OCI-LY1 (cell line): ENCODE measurements around the gene CHODL.

Source experiments
- H2AFZ ChIP-seq: fragments of 200-600 bp; sonication (generic), shearing (Covaris generic); 2 replicates; pipeline ENCODE4 v1.6.0; 2014; ENCODE audit warnings: antibody characterized with exemption, mild to moderate bottlenecking, low read length
- H3F3A ChIP-seq: fragments of 200-600 bp; sonication (generic), shearing (Covaris generic); 2 replicates; pipeline ENCODE4 v1.6.0; 2014; ENCODE audit warnings: mild to moderate bottlenecking, antibody characterized with exemption, low read length, moderate library complexity; ENCODE audit not compliant: insufficient read depth
- H3K27ac ChIP-seq: fragments of 200-600 bp; sonication (generic); 2 replicates; pipeline ENCODE4 v1.5.1; 2014; ENCODE audit warnings: low read length, mixed run types, mild to moderate bottlenecking, low read depth; ENCODE audit not compliant: poor library complexity, severe bottlenecking
- H3K27me3 ChIP-seq: fragments of 200-600 bp; sonication (generic); 2 replicates; pipeline ENCODE4 v1.6.0; 2014; ENCODE audit warnings: antibody characterized with exemption, mild to moderate bottlenecking, low read length, moderate library complexity; ENCODE audit not compliant: insufficient read depth
- H3K36me3 ChIP-seq: fragments of 200-600 bp; sonication (generic); 2 replicates; pipeline ENCODE4 v1.6.1; 2014; ENCODE audit warnings: mild to moderate bottlenecking, antibody characterized with exemption, low read length, moderate library complexity, mixed read lengths; ENCODE audit not compliant: insufficient read depth
- H3K4me1 ChIP-seq: fragments of 200-600 bp; sonication (generic); 2 replicates; pipeline ENCODE4 v1.5.1; 2014; ENCODE audit warnings: mild to moderate bottlenecking, low read length, moderate library complexity; ENCODE audit not compliant: insufficient read depth, severe bottlenecking
- H3K4me2 ChIP-seq: fragments of 200-600 bp; sonication (generic), shearing (Covaris generic); 2 replicates; pipeline ENCODE4 v1.6.1; 2014; ENCODE audit warnings: low read length
- H3K4me3 ChIP-seq: fragments of 200-600 bp; sonication (generic); 2 replicates; pipeline ENCODE4 v1.5.1; 2014; ENCODE audit warnings: low read length, low read depth, mild to moderate bottlenecking, mixed read lengths; ENCODE audit not compliant: poor library complexity, severe bottlenecking
- H3K79me2 ChIP-seq: fragments of 200-600 bp; shearing (Covaris generic); 2 replicates; pipeline ENCODE4 v1.6.1; 2016; ENCODE audit warnings: mixed run types, low read length, mixed read lengths; ENCODE audit not compliant: insufficient read depth
- H3K9ac ChIP-seq: fragments of 200-600 bp; sonication (generic), shearing (Covaris generic); 2 replicates; pipeline ENCODE4 v1.6.1; 2014; ENCODE audit warnings: mild to moderate bottlenecking, low read length, mixed read lengths
- H3K9me2 ChIP-seq: fragments of 200-600 bp; sonication (generic), shearing (Covaris generic); 2 replicates; pipeline ENCODE4 v1.6.1; 2014; ENCODE audit warnings: low read depth, mild to moderate bottlenecking, low read length, mixed read lengths
- H3K9me3 ChIP-seq: fragments of 200-600 bp; shearing (Covaris generic); 2 replicates; pipeline ENCODE4 v1.6.1; 2014; ENCODE audit warnings: low read length, mixed read lengths
- H4K20me1 ChIP-seq: fragments of 200-600 bp; sonication (generic), shearing (Covaris generic); 2 replicates; pipeline ENCODE4 v1.6.0; 2016; ENCODE audit warnings: mild to moderate bottlenecking, low read length; ENCODE audit not compliant: insufficient read depth
- EZH2 ChIP-seq: fragments of 200-600 bp; sonication (generic), shearing (Covaris generic); IDR thresholded peaks from 2 replicates; pipeline ENCODE4 v1.8.0; 2017; ENCODE audit warnings: borderline replicate concordance, mixed run types, mild to moderate bottlenecking, antibody characterized with exemption, low read length, moderate library complexity, mixed read lengths
- TF ChIP-seq, protein P1 (sequence below): fragments of 200-600 bp; sonication (generic), shearing (Covaris generic); IDR thresholded peaks from 2 replicates; pipeline ENCODE4 v1.5.1; 2017; ENCODE audit warnings: mild to moderate bottlenecking, antibody characterized with exemption, low read length, moderate library complexity, mixed read lengths

Gene CHODL

DNA sequence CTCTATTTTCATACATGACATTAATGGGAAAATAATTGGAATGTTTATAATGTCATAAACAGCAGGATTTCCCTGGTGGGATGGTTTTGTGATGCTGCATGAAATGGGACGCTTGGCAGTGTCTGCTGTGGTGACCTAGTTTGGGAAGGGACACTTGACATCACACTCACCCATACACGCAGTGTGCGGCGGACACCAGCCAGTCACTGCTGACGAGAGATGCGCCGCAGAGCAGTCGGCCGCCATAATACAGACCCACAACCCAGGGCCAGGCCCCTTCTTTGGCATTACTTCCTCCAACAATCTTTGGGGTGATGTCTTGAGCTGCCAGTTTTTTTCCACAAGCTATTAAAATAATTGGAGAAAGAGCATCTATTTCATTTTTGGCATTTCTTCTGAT is 49.5 kb downstream of the CHODL start:
- Histone ChIP-seq H3K9me3 (no peaks in the 10 kb centered on the region), H3K79me2 (no peaks in the 10 kb centered on the region), H3K9me2 (no peaks in the 10 kb centered on the region), H2AFZ (no peak overlapping the region), H3K27me3 (no peaks in the 10 kb centered on the region; the same call in 1 of the 2 replicates), H3K4me1 (no peaks in the 10 kb centered on the region), H3K9ac (no peak overlapping the region), H3K27ac (no peak overlapping the region), H3F3A (no peaks in the 10 kb centered on the region), H3K4me3 (no peak overlapping the region), H4K20me1 (no peaks in the 10 kb centered on the region), H3K4me2 (no peak overlapping the region), H3K36me3 (no peaks in the 10 kb centered on the region)
- TF ChIP-seq EZH2, result no peak
- TF ChIP-seq, protein P1, sequence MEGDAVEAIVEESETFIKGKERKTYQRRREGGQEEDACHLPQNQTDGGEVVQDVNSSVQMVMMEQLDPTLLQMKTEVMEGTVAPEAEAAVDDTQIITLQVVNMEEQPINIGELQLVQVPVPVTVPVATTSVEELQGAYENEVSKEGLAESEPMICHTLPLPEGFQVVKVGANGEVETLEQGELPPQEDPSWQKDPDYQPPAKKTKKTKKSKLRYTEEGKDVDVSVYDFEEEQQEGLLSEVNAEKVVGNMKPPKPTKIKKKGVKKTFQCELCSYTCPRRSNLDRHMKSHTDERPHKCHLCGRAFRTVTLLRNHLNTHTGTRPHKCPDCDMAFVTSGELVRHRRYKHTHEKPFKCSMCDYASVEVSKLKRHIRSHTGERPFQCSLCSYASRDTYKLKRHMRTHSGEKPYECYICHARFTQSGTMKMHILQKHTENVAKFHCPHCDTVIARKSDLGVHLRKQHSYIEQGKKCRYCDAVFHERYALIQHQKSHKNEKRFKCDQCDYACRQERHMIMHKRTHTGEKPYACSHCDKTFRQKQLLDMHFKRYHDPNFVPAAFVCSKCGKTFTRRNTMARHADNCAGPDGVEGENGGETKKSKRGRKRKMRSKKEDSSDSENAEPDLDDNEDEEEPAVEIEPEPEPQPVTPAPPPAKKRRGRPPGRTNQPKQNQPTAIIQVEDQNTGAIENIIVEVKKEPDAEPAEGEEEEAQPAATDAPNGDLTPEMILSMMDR, result no peak

DNA sequence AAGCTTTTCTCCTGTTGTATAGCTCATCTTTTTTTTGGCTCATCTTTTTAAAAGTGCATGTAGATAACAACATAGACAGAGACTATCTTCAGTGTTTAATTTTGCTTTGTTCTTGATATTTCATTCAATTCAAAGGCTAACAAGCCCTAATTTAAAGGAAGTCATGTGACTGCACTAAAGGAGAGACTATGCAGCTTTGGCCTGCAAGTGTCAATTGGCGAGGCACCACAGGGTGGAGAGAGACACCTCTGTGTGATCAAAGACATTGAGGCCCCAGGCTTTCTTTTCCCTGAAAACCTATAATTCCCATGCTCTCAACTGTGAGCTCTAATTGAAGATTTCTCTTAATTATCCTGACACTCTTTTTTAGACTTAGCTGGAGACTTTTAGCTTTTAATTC is 53.6 kb downstream of the CHODL start:
- TF ChIP-seq, protein P1, result no peak
- no peak for TF ChIP-seq EZH2
- Histone ChIP-seq H4K20me1 (no peaks in the 10 kb centered on the region), H2AFZ (no peak overlapping the region), H3K27me3 (no peaks in the 10 kb centered on the region), H3K27ac (no peak overlapping the region), H3K9ac (no peak overlapping the region), H3F3A (no peaks in the 10 kb centered on the region), H3K4me1 (no peaks in the 10 kb centered on the region), H3K4me2 (no peak overlapping the region), H3K9me3 (no peaks in the 10 kb centered on the region), H3K36me3 (no peaks in the 10 kb centered on the region), H3K79me2 (no peaks in the 10 kb centered on the region), H3K9me2 (no peaks in the 10 kb centered on the region), H3K4me3 (no peak overlapping the region)
